CD4-positive, CD25-positive, alpha-beta regulatory T cell (primary cell): ENCODE measurements around the gene CRISPLD2. TPM values are rescaled to one million over a fixed set of nuclear protein-coding genes. Genes with fewer than 3 reads are reported as not detected.

Source experiments
- ATAC-seq, 2 donors: fragments of 150-1000 bp; cut with Tn5 transposase; one replicate each; pipeline ENCODE4 v1.10.0; 2021; ENCODE audit warnings: low read depth in 2 of 2, moderate number of reproducible peaks in 2 of 2, moderate library complexity in 1 of 2
- DNase-seq, 3 donors: peaks; one replicate each; pipeline versions ENCODE4 v3.0.0 to v3.0.0-alpha.2; 2012 to 2022; ENCODE audit warnings: mixed read lengths in 1 of 3
- H3K27ac ChIP-seq: one replicate; pipeline ENCODE4 v1.7.0; 2013; ENCODE audit warnings: mild to moderate bottlenecking, low read length; ENCODE audit not compliant: insufficient read depth, poor library complexity, severe bottlenecking
- H3K27me3 ChIP-seq: one replicate; pipeline ENCODE4 v1.7.0; 2013; ENCODE audit warnings: low read length; ENCODE audit not compliant: control insufficient read depth, insufficient read depth
- H3K36me3 ChIP-seq: one replicate; pipeline ENCODE4 v1.7.0; 2013; ENCODE audit warnings: mild to moderate bottlenecking, low read length, moderate library complexity; ENCODE audit not compliant: control insufficient read depth, insufficient read depth
- H3K4me1 ChIP-seq: 2 replicates; pipeline ENCODE4 v1.7.0; 2013; ENCODE audit warnings: mild to moderate bottlenecking, low read length; ENCODE audit not compliant: insufficient read depth, control insufficient read depth, poor library complexity, severe bottlenecking
- H3K4me3 ChIP-seq: one replicate; pipeline ENCODE4 v1.7.0; 2013; ENCODE audit warnings: low read depth, mild to moderate bottlenecking, low read length, moderate library complexity
- H3K9me3 ChIP-seq, 2 experiments: 1 replicate in 1 of 2; 2 replicates in 1 of 2; pipeline ENCODE4 v1.7.0; 2013; ENCODE audit warnings: low read length in 2 of 2, mild to moderate bottlenecking in 1 of 2, moderate library complexity in 1 of 2; ENCODE audit not compliant: control insufficient read depth in 2 of 2
- H3K27ac Mint-ChIP-seq, 3 donors: one replicate each; pipeline ENCODE4 v1.8.0; 2020 to 2022; ENCODE audit warnings: mild to moderate bottlenecking in 3 of 3, mixed read lengths in 3 of 3, moderate library complexity in 2 of 3
- H3K27me3 Mint-ChIP-seq: one replicate; pipeline ENCODE4 v1.8.0; 2022; ENCODE audit warnings: mild to moderate bottlenecking, mixed read lengths
- H3K36me3 Mint-ChIP-seq: one replicate; pipeline ENCODE4 v1.8.0; 2020; ENCODE audit warnings: mixed read lengths
- H3K4me1 Mint-ChIP-seq, 4 donors: one replicate each; pipeline ENCODE4 v1.8.0; 2020 to 2022; ENCODE audit warnings: mixed read lengths in 4 of 4, mild to moderate bottlenecking in 1 of 4
- H3K4me3 Mint-ChIP-seq, 4 donors: one replicate each; pipeline ENCODE4 v1.8.0; 2020 to 2022; ENCODE audit warnings: mild to moderate bottlenecking in 4 of 4, mixed read lengths in 4 of 4, moderate library complexity in 3 of 4
- H3K9me3 Mint-ChIP-seq, 7 donors: one replicate each; pipeline ENCODE4 v1.8.0; 2020 to 2022; ENCODE audit warnings: mixed read lengths in 7 of 7, mild to moderate bottlenecking in 3 of 7, moderate library complexity in 2 of 7
- polyA plus RNA-seq, 4 donors: library from polyadenylated mRNA; unstranded; fragments of 300-500 nt; fragmentation: Illumina TruSeq; gene quantifications; one replicate each; pipeline ENCODE4 v1.2.3, GENCODE V29; 2021
- total RNA-seq: library from RNA; stranded (reverse); gene quantifications from one replicate; pipeline ENCODE4 v1.2.3, GENCODE V29; 2022

Gene CRISPLD2
- total and polyA plus RNA-seq, 5 donors from 2014 or later = 0.16 to 0.54 (median 0.30) TPM; not detected in 2

DNA sequence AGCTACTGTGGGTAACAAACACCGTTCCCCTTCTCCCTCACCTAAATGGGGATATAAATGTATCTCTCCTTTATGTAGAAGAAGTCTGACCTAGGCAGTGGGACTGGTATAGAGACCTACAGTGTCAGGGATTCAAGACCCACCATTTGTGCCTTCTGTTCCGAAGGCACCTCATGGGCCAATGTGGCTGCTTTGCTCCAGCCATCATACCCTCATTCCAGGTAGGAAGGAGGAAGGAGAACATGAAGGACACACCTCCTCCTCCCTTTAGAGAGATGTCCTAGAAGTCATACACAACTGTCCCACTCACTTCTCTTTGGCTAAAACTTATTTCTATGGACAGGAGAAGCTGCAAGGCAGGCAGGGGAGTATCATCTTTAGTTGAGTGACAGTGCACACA, 8.3 kb upstream of the CRISPLD2 start:
- peaks cover 0 to 6% (median 0%) of the 10 kb centered on the region in 7 donors for H3K9me3 Mint-ChIP-seq
- no peak overlapping the region for H3K4me3 Mint-ChIP-seq
- ATAC-seq (no peak), DNase-seq (no peak)
- H3K27ac Mint-ChIP-seq = no peak overlapping the region
- H3K27me3 ChIP-seq = no peaks in the 10 kb centered on the region
- H3K36me3 ChIP-seq = no peaks in the 10 kb centered on the region
- H3K27ac ChIP-seq = no peak overlapping the region
- no peaks in the 10 kb centered on the region for H3K36me3 Mint-ChIP-seq
- H3K4me3 ChIP-seq = no peak overlapping the region
- H3K4me1 ChIP-seq = no peaks in the 10 kb centered on the region
- peaks cover 17% of the 10 kb centered on the region for H3K27me3 Mint-ChIP-seq
- H3K9me3 ChIP-seq = no peaks in the 10 kb centered on the region
- peaks cover 0 to 7% (median 3%) of the 10 kb centered on the region in 4 donors for H3K4me1 Mint-ChIP-seq

DNA sequence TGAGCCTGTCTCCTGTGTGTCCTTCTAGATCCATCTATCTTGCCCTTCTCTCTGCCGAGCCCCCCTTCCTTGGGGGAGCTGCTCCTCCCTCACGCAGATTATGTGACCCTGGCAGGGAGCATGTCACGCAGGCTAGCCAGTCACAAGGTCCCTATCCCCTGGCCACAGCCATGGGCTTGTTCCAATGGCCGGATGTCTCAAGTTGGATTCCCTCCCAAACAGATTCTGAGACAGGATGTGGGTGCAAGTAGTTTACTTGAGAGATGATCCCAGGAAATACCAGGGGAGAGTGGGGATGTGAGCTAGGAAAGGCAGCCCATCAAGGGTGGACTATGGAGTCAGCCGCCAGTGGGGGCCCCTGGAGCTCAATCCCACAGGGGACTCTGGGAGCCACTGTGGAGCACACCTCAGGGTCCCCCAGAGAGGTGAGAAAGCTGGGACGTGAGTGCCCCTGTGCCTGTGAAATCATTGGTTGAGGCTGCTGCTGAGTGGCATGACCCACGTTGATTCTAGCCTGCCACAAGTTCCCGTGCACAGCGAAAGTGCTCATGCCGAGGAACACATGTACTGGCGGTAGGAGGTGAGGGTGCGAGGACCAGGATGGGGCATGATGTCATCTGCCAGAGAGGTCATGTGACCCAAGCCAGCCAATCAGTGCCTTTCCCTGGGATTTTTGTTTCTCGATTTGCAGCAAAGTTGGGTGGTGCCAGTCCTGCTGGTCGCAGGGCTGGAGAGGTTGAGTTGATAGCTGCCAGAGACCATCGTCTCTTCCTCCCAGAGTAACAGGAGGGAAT, 6.4 kb upstream of the CRISPLD2 start:
- peaks cover 23% of the 10 kb centered on the region for H3K27me3 Mint-ChIP-seq
- no peak for ATAC-seq
- no peak overlapping the region for H3K27ac Mint-ChIP-seq
- H3K4me1 Mint-ChIP-seq = peaks cover 0 to 7% (median 2%) of the 10 kb centered on the region in 4 donors
- Histone ChIP-seq H3K27me3 (no peaks in the 10 kb centered on the region), H3K4me1 (no peaks in the 10 kb centered on the region), H3K4me3 (no peak overlapping the region), H3K27ac (no peak overlapping the region), H3K36me3 (no peaks in the 10 kb centered on the region), H3K9me3 (no peaks in the 10 kb centered on the region)
- H3K36me3 Mint-ChIP-seq = no peaks in the 10 kb centered on the region
- no peak overlapping the region for H3K4me3 Mint-ChIP-seq
- no peak for DNase-seq
- peaks cover 0 to 6% (median 0%) of the 10 kb centered on the region in 7 donors for H3K9me3 Mint-ChIP-seq

DNA sequence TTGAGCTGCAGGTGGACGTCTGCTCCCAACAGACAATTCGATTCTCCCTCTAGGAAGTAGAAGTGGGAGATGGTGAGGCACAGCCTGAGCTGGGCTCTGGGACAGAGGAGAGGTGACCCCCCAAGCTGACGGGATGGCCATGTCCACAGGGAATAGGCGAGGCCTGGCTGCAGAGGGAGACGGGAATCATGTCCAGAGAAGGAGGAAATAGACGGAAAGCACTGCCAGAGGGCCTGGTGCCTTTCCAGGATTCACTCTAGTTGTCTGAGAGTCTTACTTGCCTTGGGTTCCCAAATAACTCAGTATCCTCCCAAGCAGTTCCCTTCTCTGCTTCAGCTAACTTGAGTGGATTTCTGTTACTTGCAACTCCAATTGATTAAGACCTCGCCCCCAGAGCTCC, 4.3 kb upstream of the CRISPLD2 start:
- no peak for ATAC-seq
- H3K9me3 ChIP-seq = no peaks in the 10 kb centered on the region
- no peak overlapping the region for H3K4me3 Mint-ChIP-seq
- peaks cover 0 to 12% (median 6%) of the 10 kb centered on the region in 4 donors for H3K4me1 Mint-ChIP-seq
- H3K27ac ChIP-seq = no peak overlapping the region
- peaks cover 8% of the 10 kb centered on the region for H3K4me1 ChIP-seq
- no peak for DNase-seq
- no peaks in the 10 kb centered on the region for H3K27me3 ChIP-seq
- no peaks in the 10 kb centered on the region for H3K36me3 Mint-ChIP-seq
- no peak overlapping the region for H3K27ac Mint-ChIP-seq
- H3K4me3 ChIP-seq = no peak overlapping the region
- H3K9me3 Mint-ChIP-seq = peaks cover 0 to 6% (median 0%) of the 10 kb centered on the region in 7 donors
- peaks cover 39% of the 10 kb centered on the region for H3K27me3 Mint-ChIP-seq
- H3K36me3 ChIP-seq = no peaks in the 10 kb centered on the region

DNA sequence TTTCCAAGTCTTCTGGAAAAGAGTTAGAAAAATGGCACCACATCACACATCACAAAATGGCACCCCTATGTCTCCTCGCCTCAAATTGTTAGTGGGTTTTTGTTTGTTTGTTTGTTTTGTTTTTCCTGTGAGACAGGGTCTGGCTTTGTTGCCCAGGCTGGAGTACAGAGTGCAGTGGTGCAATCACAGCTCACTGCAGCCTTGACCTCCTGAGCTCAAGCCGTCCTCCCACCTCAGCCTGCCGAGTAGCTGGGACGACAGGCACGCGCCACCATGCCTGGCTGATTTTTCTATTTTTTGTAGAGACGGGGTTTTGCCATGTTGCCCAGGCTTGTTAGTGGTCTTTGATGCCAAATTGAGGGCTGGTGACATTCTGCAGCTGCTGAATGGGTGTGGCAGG, 3.8 kb upstream of the CRISPLD2 start:
- Histone ChIP-seq H3K9me3 (no peaks in the 10 kb centered on the region), H3K36me3 (no peaks in the 10 kb centered on the region), H3K4me1 (peaks cover 8% of the 10 kb centered on the region), H3K27ac (no peak overlapping the region), H3K4me3 (no peak overlapping the region), H3K27me3 (no peaks in the 10 kb centered on the region)
- no peak overlapping the region for H3K27ac Mint-ChIP-seq
- peaks cover 0 to 4% (median 0%) of the 10 kb centered on the region in 7 donors for H3K9me3 Mint-ChIP-seq
- DNase-seq (no peak), ATAC-seq (no peak)
- no peak overlapping the region for H3K4me3 Mint-ChIP-seq
- H3K36me3 Mint-ChIP-seq = no peaks in the 10 kb centered on the region
- H3K4me1 Mint-ChIP-seq = peaks cover 0 to 10% (median 5%) of the 10 kb centered on the region in 4 donors
- H3K27me3 Mint-ChIP-seq = peaks cover 45% of the 10 kb centered on the region

DNA sequence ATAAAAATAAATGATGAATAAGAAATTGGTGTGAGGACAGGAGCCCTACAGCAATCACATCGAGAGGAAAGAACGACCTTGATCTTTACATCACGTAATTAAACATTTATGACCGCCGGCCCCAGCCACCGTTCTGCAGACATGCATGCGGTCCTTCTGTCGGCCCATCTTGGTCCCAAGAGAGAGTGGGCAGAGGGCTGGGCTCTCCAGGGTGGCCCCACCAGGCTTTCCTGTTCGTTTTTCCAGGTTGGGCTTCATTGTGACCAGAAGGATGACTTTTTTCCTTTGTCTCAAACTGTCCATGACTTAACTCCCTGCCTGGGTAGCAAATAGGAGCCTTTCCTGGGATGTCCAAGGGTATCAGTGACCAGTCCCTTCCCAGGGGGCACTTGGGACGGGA, 3.3 kb upstream of the CRISPLD2 start:
- H3K9me3 ChIP-seq = no peaks in the 10 kb centered on the region
- H3K27ac ChIP-seq = no peak overlapping the region
- H3K36me3 ChIP-seq = no peaks in the 10 kb centered on the region
- no peak for ATAC-seq
- Mint-ChIP-seq H3K36me3 (no peaks in the 10 kb centered on the region), H3K27ac (no peak overlapping the region), H3K4me1 (peaks cover 0 to 9% (median 4%) of the 10 kb centered on the region in 4 donors), H3K4me3 (no peak overlapping the region), H3K9me3 (peaks cover 0 to 4% (median 0%) of the 10 kb centered on the region in 7 donors), H3K27me3 (peaks cover 48% of the 10 kb centered on the region)
- no peak for DNase-seq
- peaks cover 8% of the 10 kb centered on the region for H3K4me1 ChIP-seq
- H3K4me3 ChIP-seq = no peak overlapping the region
- no peaks in the 10 kb centered on the region for H3K27me3 ChIP-seq

DNA sequence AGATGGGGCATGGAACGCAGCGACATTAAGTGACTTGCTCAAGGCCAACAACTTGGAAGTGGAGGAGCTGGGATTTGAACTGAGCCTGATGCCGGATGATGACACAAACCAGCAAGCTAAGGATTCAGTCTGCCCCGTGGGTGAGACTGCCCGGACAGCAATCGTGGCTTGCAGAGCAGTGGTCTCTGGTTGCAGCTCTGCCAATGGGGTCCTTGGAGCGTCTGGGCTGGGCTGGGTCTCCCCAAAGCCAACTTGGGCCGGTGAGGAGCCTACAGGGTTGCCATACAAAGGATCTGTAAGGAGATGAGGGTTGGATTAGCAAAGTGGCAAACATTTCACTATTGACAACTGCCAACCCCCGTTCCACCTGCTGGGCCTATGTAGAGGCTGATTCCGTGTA, 2.6 kb upstream of the CRISPLD2 start:
- peaks cover 0 to 4% (median 0%) of the 10 kb centered on the region in 7 donors for H3K9me3 Mint-ChIP-seq
- H3K27me3 ChIP-seq = no peaks in the 10 kb centered on the region
- H3K4me3 ChIP-seq = no peak overlapping the region
- no peak overlapping the region for H3K27ac Mint-ChIP-seq
- ATAC-seq (no peak), DNase-seq (no peak)
- H3K4me3 Mint-ChIP-seq = no peak overlapping the region
- H3K27me3 Mint-ChIP-seq = peaks cover 42% of the 10 kb centered on the region
- no peak overlapping the region for H3K27ac ChIP-seq
- H3K36me3 Mint-ChIP-seq = no peaks in the 10 kb centered on the region
- H3K36me3 ChIP-seq = no peaks in the 10 kb centered on the region
- H3K4me1 Mint-ChIP-seq = peaks cover 0 to 9% (median 4%) of the 10 kb centered on the region in 4 donors
- H3K9me3 ChIP-seq = no peaks in the 10 kb centered on the region
- H3K4me1 ChIP-seq = peaks cover 8% of the 10 kb centered on the region

DNA sequence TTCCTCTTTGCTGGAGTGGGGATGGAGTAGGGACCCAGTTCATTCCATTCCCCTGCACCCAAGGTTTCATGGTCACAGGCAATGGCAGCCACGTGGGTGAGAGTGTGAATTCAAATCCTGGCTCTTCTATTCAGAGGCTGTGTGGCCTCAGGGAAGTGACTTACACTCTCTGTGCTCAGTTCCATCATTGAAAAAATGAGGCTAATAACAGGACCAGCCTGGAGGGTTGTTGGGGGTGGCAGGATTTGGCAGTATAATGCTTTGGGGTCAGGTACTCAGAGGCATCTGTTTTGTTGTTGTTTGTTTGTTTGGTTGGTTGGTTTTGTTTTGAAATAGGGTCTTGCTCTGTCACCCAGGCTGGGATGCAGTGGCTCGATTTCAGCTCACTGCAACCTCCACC, 2.2 kb upstream of the CRISPLD2 start:
- no peak overlapping the region for H3K4me3 ChIP-seq
- no peaks in the 10 kb centered on the region for H3K36me3 ChIP-seq
- no peak overlapping the region for H3K27ac ChIP-seq
- H3K9me3 Mint-ChIP-seq = peaks cover 0 to 4% (median 0%) of the 10 kb centered on the region in 7 donors
- DNase-seq (no peak), ATAC-seq (no peak)
- no peaks in the 10 kb centered on the region for H3K36me3 Mint-ChIP-seq
- H3K4me1 Mint-ChIP-seq = peaks cover 0 to 9% (median 4%) of the 10 kb centered on the region in 4 donors
- H3K27me3 ChIP-seq = no peaks in the 10 kb centered on the region
- no peaks in the 10 kb centered on the region for H3K9me3 ChIP-seq
- no peak overlapping the region for H3K27ac Mint-ChIP-seq
- H3K27me3 Mint-ChIP-seq = peaks cover 42% of the 10 kb centered on the region
- peaks cover 8% of the 10 kb centered on the region for H3K4me1 ChIP-seq
- H3K4me3 Mint-ChIP-seq = no peak overlapping the region

DNA sequence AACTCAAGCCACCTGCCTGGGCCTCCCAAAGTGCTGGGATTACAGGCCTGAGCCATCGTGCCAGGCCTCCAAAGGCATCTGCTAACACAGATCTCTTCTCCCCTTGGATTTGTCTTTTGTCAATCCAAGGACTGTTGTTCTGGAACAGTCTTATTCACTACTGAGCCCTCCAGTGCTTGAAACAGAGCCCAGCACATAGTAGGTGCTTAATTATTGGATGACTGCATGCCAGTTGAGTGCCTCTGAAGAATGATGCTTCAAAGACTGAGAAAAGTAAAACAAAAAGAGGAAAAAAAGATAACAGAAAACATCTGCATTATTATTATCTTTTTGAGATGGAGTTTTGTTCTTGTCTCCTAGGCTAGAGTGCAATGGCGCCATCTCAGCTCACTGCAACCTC, 1.7 kb upstream of the CRISPLD2 start:
- H3K4me1 Mint-ChIP-seq = peaks cover 0 to 9% (median 4%) of the 10 kb centered on the region in 4 donors
- no peak overlapping the region for H3K27ac Mint-ChIP-seq
- no peak overlapping the region for H3K27ac ChIP-seq
- H3K9me3 ChIP-seq = no peaks in the 10 kb centered on the region
- peaks cover 8% of the 10 kb centered on the region for H3K4me1 ChIP-seq
- ATAC-seq = no peak
- peaks cover 43% of the 10 kb centered on the region for H3K27me3 Mint-ChIP-seq
- H3K36me3 Mint-ChIP-seq = no peaks in the 10 kb centered on the region
- H3K27me3 ChIP-seq = no peaks in the 10 kb centered on the region
- H3K4me3 ChIP-seq = no peak overlapping the region
- no peak overlapping the region for H3K4me3 Mint-ChIP-seq
- no peaks in the 10 kb centered on the region for H3K36me3 ChIP-seq
- H3K9me3 Mint-ChIP-seq = peaks cover 0 to 7% (median 0%) of the 10 kb centered on the region in 7 donors
- no peak for DNase-seq
